Measurements from ENCODE around the gene GABRE. TPM values are rescaled to one million over a fixed set of nuclear protein-coding genes. Genes with fewer than 3 reads are reported as not detected.
A peak's percentile ranks its signal among the peaks of the same experiment; 100 is the strongest.

GABRE gene
- total RNA-seq, 4 donors from 2014 or later: 2.6 to 21.2 (median 7.1) TPM

- peaks cover 0 to 7% of the 10 kb centered on the region in 2 donors for H3K36me3 ChIP-seq
- H3K9me3 ChIP-seq: no peaks in the 10 kb centered on the region
- TF ChIP-seq EP300 (IDR thresholded peaks at IDR 0.05) (no peak), POLR2AphosphoS5 (IDR thresholded peaks at IDR 0.05) (no peak), CTCF (IDR thresholded peaks at IDR 0.05) (no peak), POLR2A (IDR thresholded peaks at IDR 0.05) (no peak)
- H3K4me1 ChIP-seq: no peaks in the 10 kb centered on the region
- peak overlapping the region; percentile 31 to 83 (median 68) for H3K27ac ChIP-seq
- no peaks in the 10 kb centered on the region for H3K27me3 ChIP-seq
- 10 to 20% methylated on average over 1 to 2 of the region's 21 CpGs for WGBS, 2 donors (ENCODE audit: low coverage in 1 of 2)
- peak; percentile 16 for ATAC-seq
- peak overlapping the region; percentile 60 to 68 for H3K4me3 ChIP-seq
Measured at GRCh38 chrX:151973851-151974335, 583 bp downstream of the GABRE start.

GRCh38 chrX:151973060-151973661 is 1.3 kb downstream of the GABRE start:
- TF ChIP-seq EP300 (IDR thresholded peaks at IDR 0.05) (no peak), POLR2A (IDR thresholded peaks at IDR 0.05) (no peak), CTCF (IDR thresholded peaks at IDR 0.05) (no peak), POLR2AphosphoS5 (IDR thresholded peaks at IDR 0.05) (no peak)
- 40 to 80% methylated on average over 2 of the region's 4 CpGs for WGBS, 2 donors (ENCODE audit: low coverage in 1 of 2)
- no peak for ATAC-seq
- peaks cover 0 to 14% of the 10 kb centered on the region in 2 donors for H3K36me3 ChIP-seq
- H3K4me1 ChIP-seq: no peaks in the 10 kb centered on the region
- peak overlapping the region in 3 of 4 donors; percentile 67 to 83 (median 70) for H3K27ac ChIP-seq
- no peaks in the 10 kb centered on the region for H3K9me3 ChIP-seq
- no peaks in the 10 kb centered on the region for H3K27me3 ChIP-seq
- peak overlapping the region; percentile 60 to 68 for H3K4me3 ChIP-seq

GRCh38 chrX:151970661-151971060 is 3.8 kb downstream of the GABRE start:
- H3K4me3 ChIP-seq: no peak overlapping the region
- TF ChIP-seq CTCF (IDR thresholded peaks at IDR 0.05) (no peak), POLR2A (IDR thresholded peaks at IDR 0.05) (no peak), POLR2AphosphoS5 (IDR thresholded peaks at IDR 0.05) (no peak), EP300 (IDR thresholded peaks at IDR 0.05) (no peak)
- H3K36me3 ChIP-seq: peaks cover 0 to 18% of the 10 kb centered on the region in 2 donors
- H3K27me3 ChIP-seq: no peaks in the 10 kb centered on the region
- H3K4me1 ChIP-seq: no peaks in the 10 kb centered on the region
- no peak overlapping the region for H3K27ac ChIP-seq
- ATAC-seq: peak; percentile 60
- no peaks in the 10 kb centered on the region for H3K9me3 ChIP-seq
- WGBS, 2 donors (ENCODE audit: low coverage in 1 of 2): 60 to 65% methylated on average over 1 to 6 of the region's 6 CpGs

- Histone ChIP-seq H3K4me3 (no peak overlapping the region), H3K27ac (no peak overlapping the region), H3K27me3 (no peaks in the 10 kb centered on the region), H3K4me1 (no peaks in the 10 kb centered on the region), H3K9me3 (no peaks in the 10 kb centered on the region), H3K36me3 (peaks cover 0 to 18% of the 10 kb centered on the region in 2 donors)
- WGBS, 2 donors (ENCODE audit: low coverage in 1 of 2): 72% methylated on average over 3 of the region's 7 CpGs; no CpG with 5 or more reads in 1 of the 2 donors
- no peak for TF ChIP-seq CTCF (IDR thresholded peaks at IDR 0.05)
- no peak for TF ChIP-seq POLR2A (IDR thresholded peaks at IDR 0.05)
- TF ChIP-seq POLR2AphosphoS5 (IDR thresholded peaks at IDR 0.05): no peak
- no peak for TF ChIP-seq EP300 (IDR thresholded peaks at IDR 0.05)
- ATAC-seq: no peak
Measured at GRCh38 chrX:151970027-151970426, 4.4 kb downstream of the GABRE start.

- peaks cover 0 to 18% of the 10 kb centered on the region in 2 donors for H3K36me3 ChIP-seq
- H3K9me3 ChIP-seq: no peaks in the 10 kb centered on the region
- TF ChIP-seq EP300 (IDR thresholded peaks at IDR 0.05) (no peak), POLR2A (IDR thresholded peaks at IDR 0.05) (no peak), CTCF (IDR thresholded peaks at IDR 0.05) (no peak), POLR2AphosphoS5 (IDR thresholded peaks at IDR 0.05) (no peak)
- no peaks in the 10 kb centered on the region for H3K27me3 ChIP-seq
- H3K4me3 ChIP-seq: no peak overlapping the region
- H3K27ac ChIP-seq: no peak overlapping the region
- no peaks in the 10 kb centered on the region for H3K4me1 ChIP-seq
- ATAC-seq: no peak
- WGBS, 2 donors (ENCODE audit: low coverage in 1 of 2): 92% methylated on average over 5 of the region's 6 CpGs; no CpG with 5 or more reads in 1 of the 2 donors
Measured at GRCh38 chrX:151966236-151966635, 8.2 kb downstream of the GABRE start.
